ENCODE data around the gene DAPL1.

Gene DAPL1

DNA sequence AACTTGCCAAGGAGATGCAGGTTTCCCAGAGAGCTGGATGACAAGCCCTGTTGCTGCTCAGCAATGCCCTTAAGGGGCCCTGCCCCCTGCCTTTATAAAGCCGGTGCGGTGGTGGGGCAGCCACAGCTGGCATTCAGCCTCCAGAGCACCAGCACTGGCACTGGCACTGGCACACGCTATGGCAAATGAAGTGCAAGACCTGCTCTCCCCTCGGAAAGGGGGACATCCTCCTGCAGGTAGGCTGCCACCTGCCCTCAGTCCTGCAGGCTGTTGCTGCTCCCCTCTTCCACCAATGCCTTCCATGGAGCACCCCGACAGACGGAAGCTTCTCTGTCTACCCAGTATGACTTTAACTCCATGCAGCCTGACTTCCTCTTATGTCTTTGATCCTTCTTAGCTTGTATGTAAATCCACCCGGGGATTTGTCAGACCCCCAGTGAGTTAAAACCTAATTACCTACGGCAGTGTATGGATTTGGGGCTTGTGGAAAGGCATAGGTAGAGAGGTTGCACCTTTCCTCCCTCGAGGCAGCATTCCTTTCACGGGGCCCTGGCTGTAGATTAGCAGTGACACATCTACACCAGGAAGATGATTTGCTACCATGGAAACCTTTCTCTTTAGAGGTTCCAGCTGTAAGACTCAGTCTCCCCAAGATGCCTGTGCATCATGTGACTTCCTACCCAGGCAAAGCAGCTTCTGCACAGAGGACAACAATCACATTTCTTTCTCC is at the start of gene DAPL1:
DAPL1 (plus strand) TSS at position 123 of the 730 bp plus-strand sequence; CDS start at position 179, 56 bp downstream.
- in situ Hi-C loops (cut with MboI; ENCODE audit: low sequenced_read_pairs), result no loop called here

DNA sequence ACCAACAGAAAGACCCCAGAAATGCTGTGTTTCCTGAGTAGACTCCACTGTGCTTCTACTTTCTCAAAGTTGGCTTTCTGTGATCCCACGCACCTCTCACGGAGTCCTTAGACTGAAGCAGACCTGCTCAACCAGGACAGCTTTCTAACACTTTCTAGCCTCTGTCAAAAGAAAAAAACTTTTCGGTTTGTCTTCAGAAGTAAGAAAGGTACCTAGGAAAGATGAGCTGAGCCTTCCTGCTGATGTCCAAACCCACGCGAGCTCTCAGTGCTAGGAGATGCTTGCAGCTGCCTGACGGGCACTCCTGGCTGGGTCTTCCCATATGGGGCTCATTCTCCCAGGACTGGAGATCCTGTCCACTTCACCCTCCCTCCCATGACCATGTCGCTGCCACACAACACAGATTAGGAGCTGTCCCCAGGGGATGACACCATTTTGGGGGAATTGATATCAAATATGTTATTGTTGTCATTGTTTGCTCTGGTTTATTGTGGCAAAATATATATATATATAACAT is 49.2 kb upstream of the DAPL1 start:
- in situ Hi-C loops (cut with MboI; ENCODE audit: low sequenced_read_pairs), result no loop called here

DNA sequence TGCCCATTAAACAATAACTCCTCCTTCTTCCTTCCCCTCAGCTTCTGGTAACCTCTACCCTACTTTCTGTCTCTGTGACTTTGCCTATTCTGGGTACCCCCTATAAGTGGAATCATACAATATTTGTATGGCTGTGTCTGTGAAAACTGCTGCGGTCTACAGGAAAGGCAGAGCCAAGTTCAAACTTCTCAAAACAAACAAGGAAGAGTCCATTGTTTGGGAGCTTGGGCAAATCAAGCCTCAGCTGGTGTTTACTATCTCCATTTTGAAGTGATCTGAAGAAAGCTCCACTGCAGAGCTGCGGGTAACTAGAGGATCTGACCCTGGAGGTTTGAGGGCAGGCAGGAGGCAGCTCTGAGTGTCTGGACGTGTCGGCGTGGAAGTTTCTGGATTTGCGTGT is 48.6 kb upstream of the DAPL1 start:
- in situ Hi-C loops (cut with MboI; ENCODE audit: low sequenced_read_pairs), result no loop called here

DNA sequence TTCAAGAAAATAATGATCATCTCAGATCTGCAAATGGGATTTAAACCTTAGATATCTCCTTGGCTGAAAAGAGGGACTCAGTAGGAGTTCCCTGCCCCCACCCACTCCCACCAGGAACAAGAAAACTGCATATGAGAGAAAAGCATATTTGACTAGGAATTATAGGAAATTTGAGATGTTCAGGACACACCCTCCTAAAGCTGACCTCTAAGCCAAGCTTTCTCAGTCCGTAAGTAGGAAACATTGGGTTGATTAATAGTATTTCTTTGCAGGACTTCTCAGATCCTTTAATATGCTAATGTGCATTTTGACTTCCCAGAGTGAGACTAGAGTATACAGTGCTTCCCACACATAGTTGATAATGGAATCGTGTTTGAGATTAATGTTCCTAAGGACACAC is 47.8 kb upstream of the DAPL1 start:
- in situ Hi-C loops (cut with MboI; ENCODE audit: low sequenced_read_pairs), result no loop called here

DNA sequence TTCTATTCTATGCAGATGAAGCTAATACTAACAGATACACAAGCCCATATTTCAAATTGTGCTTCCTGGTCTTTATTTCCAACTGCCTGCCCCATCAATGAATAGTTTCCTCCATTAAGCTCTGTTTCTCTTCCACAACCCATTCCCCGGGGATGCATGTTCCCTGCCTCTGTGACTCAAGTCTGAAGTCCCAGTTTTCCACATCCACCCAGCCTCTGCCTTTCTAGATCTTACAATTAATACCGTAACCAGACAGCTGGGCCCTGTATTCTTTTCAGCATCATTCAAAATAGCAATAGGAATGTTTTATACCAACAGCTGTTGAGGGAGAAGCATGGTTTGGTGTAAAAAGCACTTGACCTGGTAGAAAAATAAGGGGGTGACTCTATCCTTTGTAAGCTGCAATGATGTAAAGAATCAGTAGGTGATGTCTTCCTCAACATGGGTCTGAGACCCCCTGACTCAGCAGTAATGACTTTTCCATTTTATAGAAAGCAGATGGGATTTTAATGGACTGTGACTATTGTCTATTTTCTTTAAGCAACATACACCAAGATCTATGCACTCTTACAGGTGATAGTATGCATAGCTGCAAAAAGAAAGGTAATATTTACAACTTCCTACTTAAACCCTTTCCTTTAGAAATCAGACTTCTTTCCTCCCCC is 46.1 kb upstream of the DAPL1 start:
- in situ Hi-C loops (cut with MboI; ENCODE audit: low sequenced_read_pairs), result no loop called here

DNA sequence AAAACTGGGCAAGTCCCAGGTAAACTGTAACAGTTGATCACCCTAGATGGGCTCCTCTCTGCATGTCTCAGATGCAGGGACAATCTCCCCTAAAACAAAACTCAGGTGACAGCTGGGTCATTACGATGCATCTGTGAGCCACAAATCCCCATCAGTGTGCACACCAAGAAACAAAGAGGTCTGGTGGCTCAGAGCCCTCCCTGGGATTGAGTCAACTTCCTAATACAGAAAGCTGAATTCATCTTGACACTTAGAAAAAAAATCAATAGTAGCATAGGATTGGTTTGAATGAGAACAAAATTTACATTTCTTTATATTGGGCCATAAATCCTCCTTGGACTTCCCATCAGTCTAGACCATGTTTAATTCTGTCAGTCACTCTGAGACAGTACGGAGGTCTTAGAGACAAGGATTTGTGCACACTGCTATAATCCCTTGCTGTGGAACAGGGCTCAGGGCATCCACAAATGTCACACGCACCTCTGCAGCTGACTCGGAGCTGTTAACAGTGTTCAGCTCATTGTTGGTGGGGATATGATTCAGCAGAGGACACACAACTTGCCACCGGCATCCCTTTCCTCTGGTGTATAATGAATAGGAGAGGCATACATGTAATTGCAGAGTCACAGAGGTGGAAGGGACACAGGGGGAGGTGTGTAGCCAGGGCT is 44.5 kb upstream of the DAPL1 start:
- in situ Hi-C loops (cut with MboI; ENCODE audit: low sequenced_read_pairs), result no loop called here

- in situ Hi-C loops (cut with MboI; ENCODE audit: low sequenced_read_pairs), result no loop called here
Observed at GRCh38 chr2:158753641-158754611, 41.2 kb upstream of the DAPL1 start.

DNA sequence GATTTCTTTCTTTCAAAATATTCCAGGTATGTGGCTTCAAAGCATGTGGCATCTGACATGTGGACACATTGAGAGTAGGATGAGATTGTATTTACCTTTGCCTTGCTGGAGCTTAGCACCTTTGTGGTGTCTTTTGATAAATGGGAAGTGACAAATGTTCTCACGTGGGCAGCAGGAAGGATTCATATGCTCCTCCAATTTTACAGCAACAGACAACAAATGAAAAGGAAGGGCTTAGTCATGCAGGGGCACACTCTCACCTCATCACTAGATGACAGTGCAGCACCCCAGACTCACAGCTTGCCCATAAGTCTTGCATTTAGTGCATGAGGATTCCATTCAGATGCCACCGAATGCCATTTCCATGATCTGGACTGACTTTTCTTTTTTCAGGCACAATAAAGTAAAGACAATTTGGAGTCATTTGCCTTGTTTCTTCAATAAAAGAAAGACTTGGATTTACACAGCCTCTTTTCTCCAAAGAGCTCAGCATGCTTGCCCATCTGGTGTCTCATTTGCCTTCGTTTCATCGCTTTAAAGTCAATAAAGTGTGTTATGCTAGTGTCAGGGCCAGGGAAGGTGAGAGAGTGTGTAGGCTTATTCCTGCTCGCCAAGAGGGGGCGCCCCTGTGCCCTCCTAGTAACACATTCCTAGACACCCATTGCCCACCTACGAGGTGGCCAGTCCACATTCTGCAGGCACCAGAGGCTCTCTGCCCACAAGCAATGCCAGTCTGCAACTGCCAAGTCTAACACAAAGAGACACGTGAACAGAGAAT is 39.6 kb upstream of the DAPL1 start:
- in situ Hi-C loops (cut with MboI; ENCODE audit: low sequenced_read_pairs), result no loop called here

DNA sequence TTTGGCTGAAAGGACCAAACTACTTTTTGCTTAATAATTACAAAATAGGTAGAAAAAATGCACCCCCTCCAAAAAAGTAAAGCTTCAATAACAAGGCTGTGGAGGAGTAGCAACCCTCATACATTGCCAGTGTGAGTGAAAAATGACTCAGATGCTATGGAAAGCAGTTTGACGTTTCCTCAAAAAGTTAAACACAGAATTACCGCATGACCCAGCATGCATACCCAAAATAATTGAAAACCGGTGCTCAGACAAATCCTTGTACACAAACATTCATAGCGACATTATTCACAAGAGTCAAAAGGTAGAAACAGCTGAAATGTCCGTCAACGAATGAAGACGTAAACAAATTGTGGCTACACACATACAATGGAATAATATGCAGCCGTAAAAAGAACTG is 38.8 kb upstream of the DAPL1 start:
- in situ Hi-C loops (cut with MboI; ENCODE audit: low sequenced_read_pairs), result no loop called here

DNA sequence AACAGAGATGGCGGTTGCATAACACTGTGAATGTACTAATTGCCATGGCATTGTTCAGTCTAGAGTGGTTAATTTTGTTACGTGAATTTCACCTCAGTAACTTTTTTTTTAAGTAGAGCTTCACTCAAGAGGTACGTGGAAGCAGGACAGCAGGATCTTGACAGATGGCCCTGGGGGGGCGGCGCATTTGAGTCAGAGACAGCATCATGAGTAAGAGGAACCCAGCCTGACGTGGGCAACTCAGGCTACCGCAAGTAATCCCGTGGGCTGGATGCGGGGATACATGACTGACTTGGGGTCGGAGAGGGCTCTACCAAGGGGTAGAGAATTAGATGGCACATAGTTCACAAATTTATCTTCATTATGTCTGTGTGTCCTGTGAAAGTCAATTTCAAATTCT is 38.1 kb upstream of the DAPL1 start:
- in situ Hi-C loops (cut with MboI; ENCODE audit: low sequenced_read_pairs), result no loop called here

- in situ Hi-C loops (cut with MboI; ENCODE audit: low sequenced_read_pairs), result no loop called here
Observed at GRCh38 chr2:158760887-158761286, 34.2 kb upstream of the DAPL1 start.

- in situ Hi-C loops (cut with MboI; ENCODE audit: low sequenced_read_pairs), result no loop called here
Observed at GRCh38 chr2:158761621-158762020, 33.5 kb upstream of the DAPL1 start.

DNA sequence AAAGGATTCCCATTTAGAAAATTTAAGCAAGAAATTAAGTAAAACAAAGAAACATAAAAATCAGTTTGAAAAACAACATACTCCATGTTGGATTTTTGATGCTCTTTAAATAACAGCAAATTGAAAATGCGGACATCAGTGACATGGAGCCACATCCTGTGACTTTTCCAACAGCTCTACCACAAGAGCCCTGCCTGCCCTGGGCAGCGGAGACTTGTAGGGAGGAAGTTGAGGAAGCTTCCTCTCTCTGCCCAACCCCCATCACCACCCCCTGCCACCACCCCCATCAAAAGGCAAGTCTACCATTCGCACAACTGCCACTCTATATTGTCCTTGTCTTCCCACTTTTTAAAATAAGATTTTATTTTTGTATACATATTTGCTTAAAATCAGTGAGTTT is 32.8 kb upstream of the DAPL1 start:
- in situ Hi-C loops (cut with MboI; ENCODE audit: low sequenced_read_pairs), result no loop called here

GRCh38 chr2:158766524-158766923 is 28.6 kb upstream of the DAPL1 start:
- in situ Hi-C loops (cut with MboI; ENCODE audit: low sequenced_read_pairs), result no loop called here

- in situ Hi-C loops (cut with MboI; ENCODE audit: low sequenced_read_pairs), result no loop called here
Observed at GRCh38 chr2:158772306-158773078, 22.6 kb upstream of the DAPL1 start.

DNA sequence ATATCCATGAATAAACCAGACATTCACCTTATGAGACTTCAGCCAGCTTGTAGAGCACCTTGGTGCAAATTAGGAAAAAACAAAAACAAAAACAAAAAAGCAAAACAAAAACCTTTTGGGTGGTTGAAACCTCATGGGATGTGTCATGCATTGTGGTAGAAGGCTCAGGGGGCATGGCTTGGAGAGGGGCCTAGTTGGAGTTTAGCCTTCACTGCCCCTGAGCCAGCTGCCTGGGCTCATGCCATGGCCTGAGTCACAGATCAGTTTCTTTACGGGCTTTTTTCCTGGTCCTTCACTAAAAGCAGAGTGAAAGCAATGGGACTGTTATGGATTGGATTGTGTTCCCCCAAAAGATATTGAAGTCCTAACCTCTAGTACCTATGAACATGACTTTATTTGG is 22.0 kb upstream of the DAPL1 start:
- in situ Hi-C loops (cut with MboI; ENCODE audit: low sequenced_read_pairs), result no loop called here

- in situ Hi-C loops (cut with MboI; ENCODE audit: low sequenced_read_pairs), result no loop called here
Observed at GRCh38 chr2:158774681-158775080, 20.4 kb upstream of the DAPL1 start.

- in situ Hi-C loops (cut with MboI; ENCODE audit: low sequenced_read_pairs), result no loop called here
Observed at GRCh38 chr2:158775273-158776027, 19.7 kb upstream of the DAPL1 start.

Data from hTERT RPE-1 (cell line).